Measurements from ENCODE around the gene MKS1. TPM values are rescaled to one million over a fixed set of nuclear protein-coding genes. Genes with fewer than 3 reads are reported as not detected.

The MKS1 gene
- total and polyA plus RNA-seq, 2 of the 8 experiments (the other 6 are each of a cell fraction or from before 2014, with no cell fraction given), result 12.0 to 21.7 TPM

DNA sequence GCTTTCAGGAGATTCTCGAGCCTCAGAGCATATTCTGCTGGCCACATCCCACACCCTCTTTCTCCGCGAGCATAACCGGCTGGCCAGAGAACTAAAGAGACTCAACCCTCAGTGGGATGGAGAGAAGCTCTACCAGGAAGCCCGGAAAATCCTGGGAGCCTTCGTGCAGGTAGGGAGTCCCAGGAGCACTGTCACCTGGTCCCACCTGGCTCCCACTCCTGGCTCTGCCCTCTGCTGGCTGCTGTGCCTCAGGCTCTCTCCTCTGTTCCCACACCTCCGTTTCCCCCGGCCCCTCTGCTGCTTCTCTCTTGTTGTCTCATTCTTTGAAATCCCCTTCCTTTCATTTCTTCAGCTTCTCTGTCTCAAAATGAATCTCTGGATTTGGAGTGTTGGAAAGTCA lies 35.7 kb upstream of the MKS1 start (continued):
- TF ChIP-seq, protein P1, sequence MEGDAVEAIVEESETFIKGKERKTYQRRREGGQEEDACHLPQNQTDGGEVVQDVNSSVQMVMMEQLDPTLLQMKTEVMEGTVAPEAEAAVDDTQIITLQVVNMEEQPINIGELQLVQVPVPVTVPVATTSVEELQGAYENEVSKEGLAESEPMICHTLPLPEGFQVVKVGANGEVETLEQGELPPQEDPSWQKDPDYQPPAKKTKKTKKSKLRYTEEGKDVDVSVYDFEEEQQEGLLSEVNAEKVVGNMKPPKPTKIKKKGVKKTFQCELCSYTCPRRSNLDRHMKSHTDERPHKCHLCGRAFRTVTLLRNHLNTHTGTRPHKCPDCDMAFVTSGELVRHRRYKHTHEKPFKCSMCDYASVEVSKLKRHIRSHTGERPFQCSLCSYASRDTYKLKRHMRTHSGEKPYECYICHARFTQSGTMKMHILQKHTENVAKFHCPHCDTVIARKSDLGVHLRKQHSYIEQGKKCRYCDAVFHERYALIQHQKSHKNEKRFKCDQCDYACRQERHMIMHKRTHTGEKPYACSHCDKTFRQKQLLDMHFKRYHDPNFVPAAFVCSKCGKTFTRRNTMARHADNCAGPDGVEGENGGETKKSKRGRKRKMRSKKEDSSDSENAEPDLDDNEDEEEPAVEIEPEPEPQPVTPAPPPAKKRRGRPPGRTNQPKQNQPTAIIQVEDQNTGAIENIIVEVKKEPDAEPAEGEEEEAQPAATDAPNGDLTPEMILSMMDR (IDR thresholded peaks at IDR 0.05; ENCODE audit: control extremely low read depth in 1 of 3, insufficient read depth in 1 of 3, low read depth in 1 of 3, low read length in 3 of 3), result peak; percentile 74 to 88 (median 78)
- TF ChIP-seq GABPA (IDR thresholded peaks at IDR 0.05; ENCODE audit: borderline replicate concordance, insufficient read depth, low read length) (no peak), NANOG (IDR thresholded peaks at IDR 0.05; ENCODE audit: insufficient read depth, low read depth, low read length, poor library complexity, severe bottlenecking) (no peak), JUN (IDR thresholded peaks at IDR 0.05; ENCODE audit: low read depth, low read length) (no peak), CREB1 (IDR thresholded peaks at IDR 0.05) (no peak), HDAC2 (IDR thresholded peaks at IDR 0.05; ENCODE audit: borderline replicate concordance in 1 of 2, low read depth in 2 of 2, low read length in 2 of 2) (no peak), SIN3A (conservative IDR thresholded peaks at IDR 0.05 in 1 of 2, IDR thresholded peaks at IDR 0.05 in 1 of 2; ENCODE audit: low read depth in 1 of 2, low read length in 2 of 2) (no peak), TAF1 (IDR thresholded peaks at IDR 0.05; ENCODE audit: low read depth, low read length) (no peak), NRF1 (IDR thresholded peaks at IDR 0.05; ENCODE audit: low read depth, low read length) (no peak), CBX8 (IDR thresholded peaks at IDR 0.05; ENCODE audit: borderline replicate concordance, low read depth, low read length) (no peak), TAF7 (optimal IDR thresholded peaks at IDR 0.05; ENCODE audit: borderline replicate concordance, low read depth, low read length) (no peak), ASH2L (IDR thresholded peaks at IDR 0.05; ENCODE audit: low read length) (no peak)
- TF ChIP-seq, protein P2, sequence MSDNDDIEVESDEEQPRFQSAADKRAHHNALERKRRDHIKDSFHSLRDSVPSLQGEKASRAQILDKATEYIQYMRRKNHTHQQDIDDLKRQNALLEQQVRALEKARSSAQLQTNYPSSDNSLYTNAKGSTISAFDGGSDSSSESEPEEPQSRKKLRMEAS (IDR thresholded peaks at IDR 0.05), result peak; percentile 84
- TF ChIP-seq, protein P3, sequence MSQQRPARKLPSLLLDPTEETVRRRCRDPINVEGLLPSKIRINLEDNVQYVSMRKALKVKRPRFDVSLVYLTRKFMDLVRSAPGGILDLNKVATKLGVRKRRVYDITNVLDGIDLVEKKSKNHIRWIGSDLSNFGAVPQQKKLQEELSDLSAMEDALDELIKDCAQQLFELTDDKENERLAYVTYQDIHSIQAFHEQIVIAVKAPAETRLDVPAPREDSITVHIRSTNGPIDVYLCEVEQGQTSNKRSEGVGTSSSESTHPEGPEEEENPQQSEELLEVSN (IDR thresholded peaks at IDR 0.05), result peak; percentile 73

Data from H1 (cell line).